ACC112 (cell line): ENCODE measurements around the gene SDS.

ENCODE experiments used
- H2AFZ ChIP-seq: fragments of 200-600 bp; sonication (generic); one replicate; pipeline ENCODE4 v1.6.0; 2017; ENCODE audit warnings: antibody characterized with exemption, low read length; ENCODE audit not compliant: unreplicated experiment
- H3K27ac ChIP-seq: fragments of 200-600 bp; sonication (generic); 2 replicates; pipeline ENCODE4 v1.5.1; 2014; ENCODE audit warnings: low read depth, mild to moderate bottlenecking, antibody characterized with exemption, low read length, moderate library complexity
- H3K27me3 ChIP-seq: fragments of 200-600 bp; sonication (generic); 2 replicates; pipeline ENCODE4 v1.6.1; 2014; ENCODE audit warnings: mild to moderate bottlenecking, antibody characterized with exemption, low read length, moderate library complexity, mixed read lengths; ENCODE audit not compliant: insufficient read depth
- H3K36me3 ChIP-seq: fragments of 200-600 bp; sonication (generic); 2 replicates; pipeline ENCODE4 v1.6.1; 2016; ENCODE audit warnings: mild to moderate bottlenecking, antibody characterized with exemption, low read length, moderate library complexity, mixed read lengths; ENCODE audit not compliant: insufficient read depth
- H3K4me1 ChIP-seq: fragments of 200-600 bp; sonication (generic); one replicate; pipeline ENCODE4 v1.6.1; 2016; ENCODE audit warnings: low read length, mixed read lengths; ENCODE audit not compliant: insufficient read depth, unreplicated experiment, control insufficient read depth
- H3K4me3 ChIP-seq: fragments of 200-600 bp; sonication (generic); 2 replicates; pipeline ENCODE4 v1.5.1; 2014; ENCODE audit warnings: mild to moderate bottlenecking, low read depth, low read length
- H3K79me2 ChIP-seq: fragments of 200-600 bp; sonication (generic); one replicate; pipeline ENCODE4 v1.6.0; 2016; ENCODE audit warnings: low read length; ENCODE audit not compliant: control insufficient read depth, unreplicated experiment, insufficient read depth

SDS gene

GRCh38 chr12:113439606-113440030 lies 35.9 kb upstream of the SDS start:
- H2AFZ ChIP-seq: no peak overlapping the region
- H3K4me3 ChIP-seq: no peak overlapping the region
- no peaks in the 10 kb centered on the region for H3K36me3 ChIP-seq
- no peak overlapping the region for H3K27ac ChIP-seq
- H3K4me1 ChIP-seq: no peaks in the 10 kb centered on the region
- peaks cover 17% of the 10 kb centered on the region for H3K27me3 ChIP-seq
- H3K79me2 ChIP-seq: no peaks in the 10 kb centered on the region

DNA sequence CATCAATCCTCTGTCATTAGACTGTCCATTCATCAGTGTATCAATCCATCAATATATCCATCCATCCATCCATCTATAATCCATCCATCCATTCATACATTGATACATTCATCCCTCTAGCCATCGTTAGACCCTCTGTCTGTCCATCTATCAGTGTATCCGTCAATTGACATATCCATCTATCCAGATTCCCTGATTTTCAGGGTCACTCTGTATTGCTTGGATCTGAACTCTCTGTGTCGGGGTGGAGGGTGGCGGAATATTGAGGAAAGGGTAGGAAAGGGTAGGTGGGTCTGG lies 35.6 kb upstream of the SDS start:
- H3K4me3 ChIP-seq: no peak overlapping the region
- H3K27ac ChIP-seq: no peak overlapping the region
- H3K36me3 ChIP-seq: no peaks in the 10 kb centered on the region
- H2AFZ ChIP-seq: no peak overlapping the region
- no peaks in the 10 kb centered on the region for H3K4me1 ChIP-seq
- H3K79me2 ChIP-seq: no peaks in the 10 kb centered on the region
- peaks cover 14% of the 10 kb centered on the region for H3K27me3 ChIP-seq

- Histone ChIP-seq H3K27ac (no peak overlapping the region), H2AFZ (no peak overlapping the region), H3K27me3 (peaks cover 12% of the 10 kb centered on the region), H3K79me2 (no peaks in the 10 kb centered on the region), H3K4me3 (no peak overlapping the region), H3K4me1 (no peaks in the 10 kb centered on the region), H3K36me3 (no peaks in the 10 kb centered on the region)
Observed at GRCh38 chr12:113438523-113439300, 35.0 kb upstream of the SDS start.

GRCh38 chr12:113437729-113438100 lies 34.0 kb upstream of the SDS start:
- no peak overlapping the region for H2AFZ ChIP-seq
- H3K4me1 ChIP-seq: no peaks in the 10 kb centered on the region
- no peak overlapping the region for H3K27ac ChIP-seq
- no peaks in the 10 kb centered on the region for H3K36me3 ChIP-seq
- no peaks in the 10 kb centered on the region for H3K79me2 ChIP-seq
- H3K27me3 ChIP-seq: peaks cover 6% of the 10 kb centered on the region
- no peak overlapping the region for H3K4me3 ChIP-seq

GRCh38 chr12:113436993-113437728 lies 33.5 kb upstream of the SDS start:
- Histone ChIP-seq H3K4me1 (no peaks in the 10 kb centered on the region), H3K27me3 (peaks cover 3% of the 10 kb centered on the region; the same call in 1 of the 2 replicates), H3K36me3 (no peaks in the 10 kb centered on the region), H2AFZ (no peak overlapping the region), H3K4me3 (no peak overlapping the region), H3K27ac (no peak overlapping the region), H3K79me2 (no peaks in the 10 kb centered on the region)

DNA sequence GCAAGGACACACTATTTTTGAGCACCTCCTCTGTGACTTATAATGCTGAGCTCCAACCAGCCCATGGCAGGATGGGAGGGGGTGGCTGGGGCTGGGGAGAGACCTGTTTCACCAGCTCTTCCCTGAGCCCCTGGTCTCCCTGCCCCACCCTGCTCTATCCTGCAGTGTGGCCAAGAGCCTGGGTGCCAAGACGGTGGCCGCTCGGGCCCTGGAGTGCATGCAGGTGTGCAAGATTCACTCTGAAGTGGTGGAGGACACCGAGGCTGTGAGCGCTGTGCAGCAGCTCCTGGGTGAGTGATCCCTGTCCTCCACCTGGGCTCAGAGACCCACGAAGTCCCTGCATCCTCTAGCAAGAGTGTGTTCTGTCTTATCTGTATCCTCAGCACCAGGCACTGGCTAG lies 32.9 kb upstream of the SDS start:
- H2AFZ ChIP-seq: no peak overlapping the region
- no peak overlapping the region for H3K27ac ChIP-seq
- H3K79me2 ChIP-seq: no peaks in the 10 kb centered on the region
- H3K36me3 ChIP-seq: no peaks in the 10 kb centered on the region
- H3K27me3 ChIP-seq: peaks cover 3% of the 10 kb centered on the region; the same call in 1 of the 2 replicates
- no peak overlapping the region for H3K4me3 ChIP-seq
- no peaks in the 10 kb centered on the region for H3K4me1 ChIP-seq

DNA sequence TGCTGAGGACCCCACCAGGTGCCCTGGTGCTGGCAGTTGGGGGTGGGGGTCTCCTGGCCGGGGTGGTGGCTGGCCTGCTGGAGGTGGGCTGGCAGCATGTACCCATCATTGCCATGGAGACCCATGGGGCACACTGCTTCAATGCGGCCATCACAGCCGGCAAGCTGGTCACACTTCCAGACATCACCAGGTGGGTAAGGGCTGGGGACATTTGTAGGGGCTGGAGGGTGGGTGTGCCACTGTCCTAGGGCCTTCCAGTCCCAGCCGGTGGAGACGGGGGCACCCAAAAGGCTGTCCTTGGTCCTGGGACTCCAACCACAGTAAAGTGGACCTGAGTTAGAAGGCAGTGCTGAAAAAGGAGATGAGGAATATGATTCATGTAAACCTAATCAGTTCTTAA lies 31.7 kb upstream of the SDS start:
- Histone ChIP-seq H2AFZ (no peak overlapping the region), H3K36me3 (no peaks in the 10 kb centered on the region), H3K4me1 (no peaks in the 10 kb centered on the region), H3K27ac (no peak overlapping the region), H3K79me2 (no peaks in the 10 kb centered on the region), H3K27me3 (no peaks in the 10 kb centered on the region), H3K4me3 (no peak overlapping the region)

GRCh38 chr12:113432986-113433385 lies 29.3 kb upstream of the SDS start:
- H3K27ac ChIP-seq: no peak overlapping the region
- H3K27me3 ChIP-seq: no peaks in the 10 kb centered on the region
- no peak overlapping the region for H2AFZ ChIP-seq
- no peaks in the 10 kb centered on the region for H3K36me3 ChIP-seq
- no peaks in the 10 kb centered on the region for H3K79me2 ChIP-seq
- H3K4me3 ChIP-seq: no peak overlapping the region
- H3K4me1 ChIP-seq: no peaks in the 10 kb centered on the region

- H3K79me2 ChIP-seq: peaks cover 2% of the 10 kb centered on the region
- H3K27ac ChIP-seq: no peak overlapping the region
- H3K4me3 ChIP-seq: no peak overlapping the region
- no peak overlapping the region for H2AFZ ChIP-seq
- no peaks in the 10 kb centered on the region for H3K27me3 ChIP-seq
- no peaks in the 10 kb centered on the region for H3K36me3 ChIP-seq
- H3K4me1 ChIP-seq: no peaks in the 10 kb centered on the region
Observed at GRCh38 chr12:113428482-113428881, 24.8 kb upstream of the SDS start.

GRCh38 chr12:113427882-113428281 lies 24.2 kb upstream of the SDS start:
- no peaks in the 10 kb centered on the region for H3K36me3 ChIP-seq
- H3K4me1 ChIP-seq: peaks cover 5% of the 10 kb centered on the region
- H3K79me2 ChIP-seq: peaks cover 8% of the 10 kb centered on the region
- no peak overlapping the region for H2AFZ ChIP-seq
- H3K4me3 ChIP-seq: no peak overlapping the region
- H3K27ac ChIP-seq: no peak overlapping the region
- H3K27me3 ChIP-seq: no peaks in the 10 kb centered on the region

DNA sequence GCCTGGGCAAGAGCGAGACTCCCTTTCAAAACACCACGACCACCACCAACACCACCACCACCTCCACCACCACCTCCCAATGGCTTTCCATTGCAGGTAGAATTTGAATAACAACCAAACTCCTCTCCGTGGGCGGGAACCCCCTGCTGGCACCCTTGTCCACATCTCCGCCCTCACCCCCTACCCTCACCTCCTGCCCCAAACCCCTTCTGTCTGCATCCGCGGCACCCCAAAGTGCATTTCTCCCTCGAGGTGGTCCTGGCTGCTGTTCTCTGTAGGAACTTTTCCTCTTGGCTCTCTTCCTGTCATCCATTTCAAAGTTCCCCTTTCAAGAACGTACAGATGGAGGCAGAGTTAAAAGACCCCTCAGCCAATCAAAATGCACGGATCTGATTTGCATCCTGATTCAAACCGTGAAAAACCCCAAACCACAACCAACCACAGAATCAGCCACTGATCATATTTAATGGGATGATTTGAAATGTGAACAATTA lies 22.3 kb upstream of the SDS start:
- Histone ChIP-seq H3K27ac (no peak overlapping the region), H3K27me3 (no peaks in the 10 kb centered on the region), H3K4me3 (no peak overlapping the region), H3K36me3 (no peaks in the 10 kb centered on the region), H3K4me1 (peaks cover 6% of the 10 kb centered on the region), H3K79me2 (peaks cover 14% of the 10 kb centered on the region), H2AFZ (no peak overlapping the region)
